Measurements from ENCODE around the gene METTL17.
A peak's percentile ranks its signal among the peaks of the same experiment; 100 is the strongest.

METTL17 gene

DNA sequence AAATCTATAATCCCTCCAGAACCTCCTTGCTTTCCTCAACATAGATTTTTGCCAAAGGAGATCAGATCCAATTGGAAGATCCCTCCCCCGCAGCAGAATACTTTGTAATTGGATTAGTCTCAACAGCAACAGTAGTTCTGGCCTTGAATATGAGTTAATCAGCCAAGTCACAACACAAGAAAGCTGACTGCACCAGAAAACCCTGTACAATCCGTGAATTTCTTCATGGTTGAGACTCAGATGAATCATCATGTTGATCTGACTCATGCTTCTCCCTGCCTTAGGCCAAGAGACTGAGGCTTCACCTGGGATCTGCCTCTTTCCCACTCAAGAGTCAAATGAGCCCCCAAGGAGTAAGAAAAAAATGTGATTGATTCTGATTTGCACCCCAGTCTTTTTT lies 3.0 kb upstream of the METTL17 start:
- peak; percentile 95 for DNase-seq (ENCODE audit: low read depth)
- no peak overlapping the region for H3K4me3 ChIP-seq (ENCODE audit: low read length)
- TF ChIP-seq, protein P1, sequence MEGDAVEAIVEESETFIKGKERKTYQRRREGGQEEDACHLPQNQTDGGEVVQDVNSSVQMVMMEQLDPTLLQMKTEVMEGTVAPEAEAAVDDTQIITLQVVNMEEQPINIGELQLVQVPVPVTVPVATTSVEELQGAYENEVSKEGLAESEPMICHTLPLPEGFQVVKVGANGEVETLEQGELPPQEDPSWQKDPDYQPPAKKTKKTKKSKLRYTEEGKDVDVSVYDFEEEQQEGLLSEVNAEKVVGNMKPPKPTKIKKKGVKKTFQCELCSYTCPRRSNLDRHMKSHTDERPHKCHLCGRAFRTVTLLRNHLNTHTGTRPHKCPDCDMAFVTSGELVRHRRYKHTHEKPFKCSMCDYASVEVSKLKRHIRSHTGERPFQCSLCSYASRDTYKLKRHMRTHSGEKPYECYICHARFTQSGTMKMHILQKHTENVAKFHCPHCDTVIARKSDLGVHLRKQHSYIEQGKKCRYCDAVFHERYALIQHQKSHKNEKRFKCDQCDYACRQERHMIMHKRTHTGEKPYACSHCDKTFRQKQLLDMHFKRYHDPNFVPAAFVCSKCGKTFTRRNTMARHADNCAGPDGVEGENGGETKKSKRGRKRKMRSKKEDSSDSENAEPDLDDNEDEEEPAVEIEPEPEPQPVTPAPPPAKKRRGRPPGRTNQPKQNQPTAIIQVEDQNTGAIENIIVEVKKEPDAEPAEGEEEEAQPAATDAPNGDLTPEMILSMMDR (conservative IDR thresholded peaks at IDR 0.05; ENCODE audit: low read length): no peak

DNA sequence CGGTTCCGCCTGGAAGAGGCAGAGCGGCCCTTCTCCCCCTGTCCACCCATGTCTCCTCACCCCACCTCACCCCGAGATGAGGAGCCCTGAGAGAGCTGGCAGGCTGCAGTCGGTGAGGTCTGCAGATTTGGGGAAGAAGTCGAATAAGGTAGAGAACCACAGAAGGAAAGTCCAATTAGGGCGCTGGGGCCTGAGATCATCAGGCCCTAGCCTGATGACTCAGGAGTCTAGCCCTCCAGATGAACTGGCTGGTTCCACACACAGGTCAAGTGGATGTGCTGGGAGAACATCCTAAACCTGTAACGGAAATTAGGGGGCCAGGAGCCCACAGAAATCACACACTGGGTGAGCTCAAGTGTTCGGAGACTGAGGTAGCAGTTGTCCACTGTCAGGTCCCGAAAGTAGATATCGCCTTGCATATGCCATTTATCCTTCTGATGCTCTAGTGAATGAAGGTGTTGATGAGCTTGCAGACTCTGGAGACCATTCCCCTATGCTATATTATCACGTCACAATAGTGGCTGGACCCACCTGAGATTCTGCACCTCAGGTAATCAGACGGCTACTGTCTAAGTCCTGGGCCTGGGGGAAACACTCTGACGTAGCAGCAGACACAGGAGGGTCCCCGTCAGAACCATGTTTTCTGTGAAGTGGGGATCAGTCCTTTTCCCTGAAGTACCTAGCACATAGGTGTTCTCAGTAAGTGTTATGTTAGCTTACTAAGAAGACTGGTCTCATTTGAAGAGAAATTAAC lies 886 bp upstream of the METTL17 start:
- no peak for DNase-seq (ENCODE audit: low read depth)
- H3K4me3 ChIP-seq (ENCODE audit: low read length): peak overlapping the region; percentile 35
- TF ChIP-seq, protein P1 (conservative IDR thresholded peaks at IDR 0.05; ENCODE audit: low read length): no peak

DNA sequence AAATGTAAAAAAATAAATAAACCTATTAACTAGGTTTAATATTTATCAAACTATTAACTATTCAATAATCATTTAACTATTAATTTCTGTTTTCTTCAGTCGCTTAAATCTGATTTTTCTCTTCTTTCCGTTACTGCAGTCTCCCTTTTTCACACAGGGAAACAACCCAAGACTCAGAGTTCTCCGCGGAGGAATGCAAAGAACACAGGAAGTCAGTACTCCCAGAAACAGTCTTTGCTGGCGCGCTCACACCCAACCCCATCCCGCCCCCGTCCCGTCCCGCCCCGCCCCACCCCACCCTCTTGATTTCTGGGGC lies 351 bp upstream of the METTL17 start:
- H3K4me3 ChIP-seq (ENCODE audit: low read length): peak overlapping the region; percentile 92
- TF ChIP-seq, protein P1 (conservative IDR thresholded peaks at IDR 0.05; ENCODE audit: low read length): no peak
- no peak for DNase-seq (ENCODE audit: low read depth)

DNA sequence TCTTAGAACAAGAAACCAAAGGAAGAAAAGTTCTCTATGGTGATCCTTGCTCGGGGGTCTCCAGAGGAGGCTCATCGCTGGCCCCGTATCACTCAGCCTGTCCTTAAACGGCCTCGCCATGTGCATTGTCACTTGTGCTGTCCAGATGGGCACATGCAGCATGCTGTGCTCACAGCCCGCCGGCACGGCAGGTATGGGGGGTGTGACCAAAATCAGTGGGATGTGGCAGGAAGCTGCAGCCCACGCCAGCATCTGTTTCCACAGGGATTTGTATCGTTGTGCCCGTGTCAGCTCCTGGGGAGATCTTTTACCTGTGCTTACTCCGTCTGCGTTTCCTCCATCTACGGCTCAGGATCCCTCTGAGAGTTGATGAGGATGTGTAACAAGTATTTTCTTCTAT lies 6.7 kb downstream of the METTL17 start:
- DNase-seq (ENCODE audit: low read depth): no peak
- no peak overlapping the region for H3K4me3 ChIP-seq (ENCODE audit: low read length)
- TF ChIP-seq, protein P1 (conservative IDR thresholded peaks at IDR 0.05; ENCODE audit: low read length): no peak

DNA sequence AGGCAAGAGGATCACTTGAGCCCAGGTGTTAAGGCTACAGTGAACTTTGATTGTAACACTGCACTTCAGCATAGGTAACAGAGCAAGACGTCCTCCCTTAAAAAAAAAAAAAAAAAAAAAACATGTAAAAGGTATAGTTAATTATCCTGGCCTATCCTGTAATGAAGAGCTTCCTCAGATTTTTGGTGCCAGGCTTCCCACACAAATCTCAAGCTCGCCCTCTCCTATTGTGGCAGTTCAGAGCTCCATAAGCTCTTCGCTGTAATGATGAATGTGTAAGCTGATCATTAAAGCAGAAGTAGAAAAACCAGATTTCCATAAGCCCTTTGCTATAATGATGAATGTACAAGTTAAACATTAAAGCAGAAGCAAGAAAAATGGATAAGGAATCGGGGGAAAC lies 7.3 kb downstream of the METTL17 start:
- no peak for DNase-seq (ENCODE audit: low read depth)
- no peak overlapping the region for H3K4me3 ChIP-seq (ENCODE audit: low read length)
- TF ChIP-seq, protein P1 (conservative IDR thresholded peaks at IDR 0.05; ENCODE audit: low read length): no peak

DNA sequence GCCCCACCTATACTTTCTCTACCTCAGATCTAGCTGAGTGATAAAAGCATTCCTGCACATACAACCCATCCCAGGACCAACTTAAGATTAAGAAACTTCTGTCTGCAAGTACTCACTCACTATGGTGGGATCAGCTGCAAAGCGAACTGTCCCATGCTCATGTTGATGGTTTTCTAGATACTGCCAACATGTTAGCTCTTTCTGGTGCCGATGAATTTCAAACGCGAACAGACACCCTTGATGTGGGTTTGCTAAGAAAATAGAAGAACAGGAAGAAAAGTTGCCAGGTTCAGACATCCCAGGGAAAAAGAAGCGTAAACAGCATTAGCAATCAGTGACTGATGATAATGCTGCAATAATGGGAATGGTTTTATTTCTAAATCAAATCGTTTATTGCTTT lies 7.8 kb downstream of the METTL17 start:
- H3K4me3 ChIP-seq (ENCODE audit: low read length): no peak overlapping the region
- DNase-seq (ENCODE audit: low read depth): no peak
- TF ChIP-seq, protein P1 (conservative IDR thresholded peaks at IDR 0.05; ENCODE audit: low read length): no peak

DNA sequence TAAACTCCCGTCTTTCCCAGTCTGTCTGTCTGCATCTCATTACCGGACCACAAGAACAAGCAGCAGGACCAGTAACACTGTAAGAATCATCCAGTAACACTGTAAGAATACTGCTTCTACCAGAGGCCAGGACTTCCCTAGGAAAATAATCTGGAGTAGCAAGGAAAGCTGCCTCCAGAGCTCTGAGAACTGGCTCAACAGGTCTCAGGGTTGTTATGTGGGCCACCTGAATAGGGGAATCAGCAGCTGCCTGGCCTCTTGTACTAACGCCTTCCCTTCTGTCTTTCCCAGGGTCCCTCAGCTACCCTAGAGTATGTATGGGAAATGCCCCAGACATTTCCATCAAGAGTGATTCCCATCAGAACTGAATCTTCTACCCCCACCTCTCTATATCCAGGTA lies 8.4 kb downstream of the METTL17 start:
- no peak for DNase-seq (ENCODE audit: low read depth)
- H3K4me3 ChIP-seq (ENCODE audit: low read length): no peak overlapping the region
- TF ChIP-seq, protein P1 (conservative IDR thresholded peaks at IDR 0.05; ENCODE audit: low read length): no peak
